Erythroblast (primary cell): ENCODE measurements around the gene CYP27B1.
"Not testable (repeated sequence)": the region's sequence is repeated elsewhere in the genome, so short reads cannot be mapped to it uniquely, and the experiment has no call there.

Experiments used
- DNase-seq, 2 experiments: peaks; one replicate each; lab custom pipeline; 2025; lab: John Stamatoyannopoulos, UW
- GATA1 ChIP-seq: IDR thresholded peaks from 2 replicates; pipeline ENCODE4 v1.6.1; 2011; ENCODE audit warnings: low read depth, mild to moderate bottlenecking, control low read depth, low read length, moderate library complexity
- POLR2A ChIP-seq: IDR thresholded peaks from 2 replicates; pipeline ENCODE4 v1.6.1; 2011; ENCODE audit warnings: mild to moderate bottlenecking, low read length

Gene CYP27B1

GRCh38 chr12:57726151-57726883, 40.6 kb downstream of the CYP27B1 start:
- TF ChIP-seq POLR2A (no peak), GATA1 (no peak)
- DNase-seq: peak; percentile 69 to 76

- no peak for DNase-seq
- TF ChIP-seq GATA1 (no peak), POLR2A (no peak)
Measured at GRCh38 chr12:57725851-57726150, 41.1 kb downstream of the CYP27B1 start.

GRCh38 chr12:57724936-57725740, 41.7 kb downstream of the CYP27B1 start:
- no peak for DNase-seq
- TF ChIP-seq POLR2A (no peak), GATA1 (no peak)

- TF ChIP-seq POLR2A (no peak), GATA1 (no peak)
- DNase-seq: no peak
Measured at GRCh38 chr12:57724003-57724935, 42.6 kb downstream of the CYP27B1 start.

GRCh38 chr12:57723630-57723962, 43.3 kb downstream of the CYP27B1 start:
- no peak for TF ChIP-seq GATA1
- TF ChIP-seq POLR2A: no peak

GRCh38 chr12:57722716-57723629, 43.9 kb downstream of the CYP27B1 start:
- TF ChIP-seq POLR2A (no peak), GATA1 (no peak)
- DNase-seq: no peak

More at GRCh38 chr12:57723630-57723962, 43.3 kb downstream of the CYP27B1 start:
- no peak for DNase-seq

- not testable (repeated sequence) for DNase-seq
Measured at GRCh38 chr12:57721846-57722608, 44.9 kb downstream of the CYP27B1 start.

GRCh38 chr12:57720606-57721595, 46.0 kb downstream of the CYP27B1 start:
- DNase-seq: no peak
- TF ChIP-seq POLR2A (no peak), GATA1 (no peak)

- TF ChIP-seq GATA1 (no peak), POLR2A (peak; percentile 4)
- DNase-seq: no peak
Measured at GRCh38 chr12:57719777-57720605, 46.9 kb downstream of the CYP27B1 start.

- no peak for DNase-seq
- TF ChIP-seq GATA1 (no peak), POLR2A (no peak)
Measured at GRCh38 chr12:57718641-57719528, 48.0 kb downstream of the CYP27B1 start.
